ENCODE results near the gene MCIDAS. TPM values are rescaled to one million over a fixed set of nuclear protein-coding genes. Genes with fewer than 3 reads are reported as not detected.

The MCIDAS gene
- total RNA-seq, 1 experiment from 2014 or later = 2.1 TPM

Other genes with a start within 250 kb of the MCIDAS start
- gene ESM1, start 241.7 kb downstream of the MCIDAS start, total RNA-seq (2014; rRNA removed; shearing (Covaris generic)) = 1.9 and 5.0 TPM in 2 replicates
- not detected in 2 replicates for gene GZMK, start 203.1 kb downstream of the MCIDAS start, total RNA-seq (2014; rRNA removed; shearing (Covaris generic))
- 1.8 TPM in 1 of 2 replicates, not detected in the other for gene GZMA, start 124.7 kb downstream of the MCIDAS start, total RNA-seq (2014; rRNA removed; shearing (Covaris generic))
- 126 and 136 TPM in 2 replicates for gene GPX8, start 67.1 kb downstream of the MCIDAS start, total RNA-seq (2014; rRNA removed; shearing (Covaris generic))
- gene CDC20B, start 54.1 kb downstream of the MCIDAS start, total RNA-seq (2014; rRNA removed; shearing (Covaris generic)) = not detected in 2 replicates
- gene CCNO, start 6.3 kb upstream of the MCIDAS start, total RNA-seq (2014; rRNA removed; shearing (Covaris generic)) = 6.2 and 7.1 TPM in 2 replicates
- gene DHX29, start 80.4 kb upstream of the MCIDAS start, total RNA-seq (2014; rRNA removed; shearing (Covaris generic)) = 27.7 and 41.6 TPM in 2 replicates
- gene MTREX, start 80.7 kb upstream of the MCIDAS start, total RNA-seq (2014; rRNA removed; shearing (Covaris generic)) = 219 and 221 TPM in 2 replicates